ENCODE measurements around the gene ACOT7.

- TF ChIP-seq CTCF (IDR thresholded peaks at IDR 0.05) (no peak), POLR2A (IDR thresholded peaks at IDR 0.05) (no peak)
These were observed 65.5 kb downstream of the ACOT7 start for GRCh38 chr1:6328091-6328490.
